Activated T-cell treated with anti-CD3 and anti-CD28 coated beads, Interleukin-2, amount 50 U/mL, for 1 hour (primary cell): ENCODE data around the gene PRKAB1.

Experiments used
- DNase-seq: peaks from one replicate; pipeline ENCODE4 v3.0.0-alpha.2; 2020

PRKAB1 gene

GRCh38 chr12:119665164-119665929, 2.6 kb upstream of the PRKAB1 start:
- DNase-seq: no peak

DNA sequence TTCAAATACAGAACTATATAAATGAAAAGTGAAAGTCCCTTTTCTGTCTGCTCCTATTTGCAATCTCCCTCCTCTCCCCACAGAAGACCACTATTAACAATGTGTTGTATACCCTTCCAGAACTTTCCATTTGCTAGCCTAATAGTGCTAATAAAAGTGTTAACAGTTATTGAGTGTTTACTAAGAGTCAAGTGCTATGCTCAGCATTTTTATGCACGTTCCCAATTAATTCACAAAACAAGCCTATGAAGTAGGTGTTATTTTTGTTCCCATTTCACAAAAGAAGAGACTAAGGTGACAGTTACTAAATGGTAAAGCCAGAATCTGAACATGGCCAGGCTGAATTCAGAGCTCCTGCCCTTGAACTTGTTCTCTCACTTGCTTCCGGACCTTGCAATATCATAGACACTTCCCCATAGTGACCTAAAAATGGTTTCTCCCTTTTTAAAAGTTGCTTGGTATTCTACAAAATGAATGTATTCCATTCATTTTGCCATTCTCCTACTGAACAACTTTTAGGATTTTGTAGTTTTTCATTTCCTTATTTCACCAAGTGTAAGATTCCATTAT, 1.6 kb upstream of the PRKAB1 start:
- no peak for DNase-seq

DNA sequence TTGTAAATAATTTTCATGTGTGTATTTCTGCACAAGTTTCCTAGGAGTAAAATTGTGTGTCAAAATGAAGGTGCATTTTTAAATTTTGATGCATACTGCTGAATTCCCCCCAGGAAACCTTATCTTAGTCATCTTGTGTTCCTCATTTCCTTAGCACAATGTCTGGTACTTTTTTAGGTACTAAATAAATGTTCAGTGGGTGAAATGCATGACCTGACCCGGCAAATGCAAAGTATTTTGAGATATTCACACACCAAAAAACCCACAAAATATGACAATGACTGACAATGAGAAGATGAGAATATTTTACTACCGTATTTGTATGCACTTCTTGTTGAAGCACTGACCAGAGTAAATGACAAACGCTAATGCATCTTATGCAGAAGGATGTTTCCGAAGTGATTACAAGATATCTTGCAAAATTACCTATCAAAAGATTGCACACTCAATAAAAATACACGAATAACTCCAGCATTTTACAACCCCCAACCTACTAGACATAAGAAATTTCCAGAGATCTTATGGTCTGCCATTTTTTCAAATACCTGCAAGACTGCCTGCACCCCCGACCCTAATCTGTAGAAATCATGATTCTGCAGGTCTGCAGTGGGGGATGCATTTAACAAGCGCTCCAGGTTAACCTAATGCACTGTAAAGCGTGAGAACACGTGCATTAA, 895 bp upstream of the PRKAB1 start:
- DNase-seq: no peak

- DNase-seq: no peak
Measured at GRCh38 chr12:119668324-119668841, 450 bp downstream of the PRKAB1 start.

GRCh38 chr12:119669744-119670472, 2.0 kb downstream of the PRKAB1 start:
- DNase-seq: no peak

DNA sequence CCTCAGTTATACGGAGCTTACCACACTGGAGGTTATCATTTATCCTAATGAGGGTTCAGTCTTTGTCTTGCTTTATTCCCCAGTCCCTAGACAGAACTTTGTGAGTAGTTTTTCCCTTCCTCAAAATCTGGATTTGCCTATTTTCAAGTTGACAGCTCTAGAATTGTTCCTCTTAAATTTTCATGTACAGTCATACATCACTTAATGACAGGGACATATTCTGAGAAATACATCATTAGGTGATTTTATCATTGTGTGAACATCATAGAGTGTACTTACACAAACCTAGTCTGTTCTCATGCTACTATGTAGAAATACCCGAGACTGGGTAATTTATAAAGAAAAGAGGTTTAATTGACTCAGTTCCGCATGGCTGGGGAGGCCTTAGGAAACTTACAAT, 3.1 kb downstream of the PRKAB1 start:
- DNase-seq: no peak

DNA sequence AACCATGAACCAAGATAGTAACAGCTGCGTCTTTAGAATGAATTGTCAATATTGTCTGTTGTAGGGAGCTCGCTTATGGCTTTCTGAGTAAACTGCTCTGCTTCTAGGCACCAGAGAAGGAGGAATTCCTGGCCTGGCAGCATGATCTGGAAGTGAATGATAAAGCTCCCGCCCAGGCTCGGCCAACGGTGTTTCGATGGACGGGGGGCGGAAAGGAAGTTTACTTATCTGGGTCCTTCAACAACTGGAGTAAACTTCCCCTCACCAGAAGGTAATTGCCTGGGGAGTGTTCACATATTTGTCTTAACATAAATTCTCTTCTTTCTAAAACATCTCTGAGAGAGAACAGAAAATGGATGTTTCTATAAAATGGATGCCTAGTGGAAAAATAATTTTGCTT, 4.3 kb downstream of the PRKAB1 start:
- no peak for DNase-seq

- DNase-seq: no peak
Measured at GRCh38 chr12:119673634-119674033, 5.7 kb downstream of the PRKAB1 start.

GRCh38 chr12:119674560-119674959, 6.6 kb downstream of the PRKAB1 start:
- no peak for DNase-seq

DNA sequence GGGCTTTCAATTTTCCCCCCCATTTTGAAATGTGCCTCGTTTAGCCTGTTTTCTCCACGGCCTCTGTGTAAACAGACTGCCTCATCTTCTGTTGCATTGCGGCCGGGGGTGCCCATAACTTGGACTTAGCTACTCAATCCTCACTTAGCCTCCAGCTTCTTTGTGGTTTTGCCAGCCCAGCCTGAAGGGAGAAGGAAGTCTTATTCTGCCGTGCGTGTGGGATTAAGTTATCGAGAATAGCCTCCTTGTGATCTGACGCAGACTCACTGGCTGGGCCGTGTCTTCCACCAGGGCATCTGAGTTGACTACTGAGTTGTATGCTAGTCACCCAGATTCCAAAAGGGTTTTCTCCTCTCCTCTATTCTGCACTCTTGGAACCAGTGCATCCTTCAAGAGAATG, 8.1 kb downstream of the PRKAB1 start:
- DNase-seq: no peak

GRCh38 chr12:119676573-119676972, 8.6 kb downstream of the PRKAB1 start:
- no peak for DNase-seq

DNA sequence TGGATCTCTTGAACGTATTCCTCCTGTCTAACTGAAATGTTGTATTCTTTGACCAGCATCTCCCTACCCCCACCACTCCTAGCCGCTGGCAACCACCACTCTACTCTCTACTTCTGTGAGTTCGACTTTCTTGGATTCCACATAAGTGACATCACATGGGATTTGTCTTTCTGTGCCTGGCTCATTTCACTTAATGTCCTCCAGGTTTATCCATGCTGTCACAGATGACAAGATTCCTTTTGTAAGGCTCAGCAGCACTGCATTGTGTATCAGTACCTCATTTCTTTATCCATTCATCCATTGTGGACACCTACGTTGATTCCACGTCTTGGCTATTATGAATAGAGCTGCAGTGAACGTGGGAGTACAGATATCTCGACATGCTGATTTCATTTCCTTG, 10.5 kb downstream of the PRKAB1 start:
- DNase-seq: no peak

DNA sequence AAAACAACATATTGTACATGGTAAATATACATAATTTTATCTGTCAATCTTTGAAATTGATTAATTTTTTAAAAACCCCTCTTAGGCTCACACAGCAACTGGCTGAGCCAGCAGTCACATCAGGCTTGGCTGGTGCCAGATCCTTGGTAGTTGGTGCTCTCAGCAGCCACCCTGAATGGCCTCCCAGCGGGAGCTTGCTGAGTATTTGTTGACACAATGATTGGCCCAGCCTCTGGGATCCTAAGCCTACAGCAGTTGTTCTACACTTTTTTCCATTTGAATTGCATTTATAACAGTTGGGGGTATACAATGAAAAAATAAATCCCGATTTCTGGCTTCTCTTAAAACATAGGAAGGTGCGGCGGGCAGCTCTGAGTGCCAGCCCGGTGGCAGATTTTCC, 11.1 kb downstream of the PRKAB1 start:
- no peak for DNase-seq

DNA sequence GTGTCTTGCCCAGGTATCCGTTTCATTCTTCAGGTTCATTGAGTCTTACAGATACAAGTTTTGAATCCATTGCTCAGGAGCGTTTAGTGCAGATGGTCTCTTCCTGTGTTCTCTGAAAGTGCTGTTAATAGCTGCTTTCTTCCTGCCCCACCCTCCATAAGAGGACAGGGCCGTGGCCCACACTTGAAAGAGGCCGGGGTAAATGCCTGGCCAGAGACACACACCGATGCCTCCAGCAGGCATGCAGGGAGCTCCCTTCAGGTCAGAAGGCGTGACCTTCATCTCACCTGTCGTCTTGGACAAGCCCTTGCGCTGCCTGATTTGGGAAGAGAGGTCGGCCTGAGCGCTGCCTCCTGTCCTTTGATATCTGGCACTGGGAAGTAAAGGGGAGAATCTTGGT, 11.6 kb downstream of the PRKAB1 start:
- no peak for DNase-seq

- DNase-seq: no peak
Measured at GRCh38 chr12:119681111-119681510, 13.2 kb downstream of the PRKAB1 start.

GRCh38 chr12:119681728-119682638, 14.1 kb downstream of the PRKAB1 start:
- DNase-seq: no peak

- no peak for DNase-seq
Measured at GRCh38 chr12:119682639-119683252, 14.8 kb downstream of the PRKAB1 start.

- DNase-seq: no peak
Measured at GRCh38 chr12:119683413-119683812, 15.5 kb downstream of the PRKAB1 start.

DNA sequence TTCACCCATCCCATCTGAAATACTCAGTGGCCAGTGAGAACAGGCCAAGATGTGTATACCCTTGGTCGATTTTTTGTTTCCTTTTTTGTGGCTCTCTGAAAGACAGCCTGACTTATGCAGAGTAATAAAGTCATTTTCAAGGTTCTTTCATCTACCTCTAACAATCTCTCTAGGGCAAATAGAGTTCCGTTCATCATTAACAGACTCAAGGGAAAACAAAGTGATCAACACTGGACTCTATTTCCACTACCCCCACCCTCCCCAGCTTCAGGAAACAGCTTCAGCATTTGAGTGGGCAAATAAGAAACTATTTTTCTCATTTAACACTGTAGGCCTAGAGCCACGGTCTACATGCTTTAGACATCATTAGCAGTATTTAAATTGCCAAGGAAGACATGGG, 15.9 kb downstream of the PRKAB1 start:
- no peak for DNase-seq

GRCh38 chr12:119684711-119685369, 16.9 kb downstream of the PRKAB1 start:
- DNase-seq: no peak

- no peak for DNase-seq
Measured at GRCh38 chr12:119685375-119685774, 17.4 kb downstream of the PRKAB1 start.
